Neural cell (in vitro differentiated cells): ENCODE data around the gene IFFO2.

ENCODE experiments used
- EP300 ChIP-seq: fragments of 450-650 bp; conservative IDR thresholded peaks from 2 replicates; pipeline ENCODE4 v1.6.1; 2014; ENCODE audit warnings: antibody characterized with exemption, mild to moderate bottlenecking, moderate library complexity; ENCODE audit not compliant: poor library complexity, severe bottlenecking
- EZH2 ChIP-seq: fragments of 200-600, 300-800 bp; shearing (Covaris generic), sonication (generic); IDR thresholded peaks from 2 replicates; pipeline ENCODE4 v1.6.1; 2014; ENCODE audit warnings: antibody characterized with exemption, low read length, borderline replicate concordance, mild to moderate bottlenecking; ENCODE audit not compliant: insufficient read depth, poor library complexity, severe bottlenecking
- MXI1 ChIP-seq: fragments of 450-650 bp; conservative IDR thresholded peaks from 2 replicates; pipeline ENCODE4 v1.6.1; 2014; ENCODE audit warnings: antibody characterized with exemption, mild to moderate bottlenecking; ENCODE audit not compliant: poor library complexity, severe bottlenecking
- POLR2AphosphoS5 ChIP-seq: IDR thresholded peaks from 2 replicates; pipeline ENCODE4 v1.6.1; 2012
- RAD21 ChIP-seq: fragments of 450-650 bp; conservative IDR thresholded peaks from 2 replicates; pipeline ENCODE4 v1.6.1; 2014; ENCODE audit warnings: antibody characterized with exemption, mild to moderate bottlenecking, moderate library complexity
- SMC3 ChIP-seq: fragments of 450-650 bp; conservative IDR thresholded peaks from 2 replicates; pipeline ENCODE4 v1.6.1; 2014; ENCODE audit warnings: antibody characterized with exemption, mild to moderate bottlenecking, moderate library complexity; ENCODE audit not compliant: poor library complexity
- TAF1 ChIP-seq: IDR thresholded peaks from 2 replicates; pipeline ENCODE4 v1.6.1; 2012; ENCODE audit warnings: low read depth
- TF ChIP-seq, protein P1 (sequence below): fragments of 450-650 bp; IDR thresholded peaks from 2 replicates; pipeline ENCODE4 v1.5.1; 2014; ENCODE audit warnings: antibody characterized with exemption, mild to moderate bottlenecking, moderate library complexity; ENCODE audit not compliant: poor library complexity, severe bottlenecking

DNA sequence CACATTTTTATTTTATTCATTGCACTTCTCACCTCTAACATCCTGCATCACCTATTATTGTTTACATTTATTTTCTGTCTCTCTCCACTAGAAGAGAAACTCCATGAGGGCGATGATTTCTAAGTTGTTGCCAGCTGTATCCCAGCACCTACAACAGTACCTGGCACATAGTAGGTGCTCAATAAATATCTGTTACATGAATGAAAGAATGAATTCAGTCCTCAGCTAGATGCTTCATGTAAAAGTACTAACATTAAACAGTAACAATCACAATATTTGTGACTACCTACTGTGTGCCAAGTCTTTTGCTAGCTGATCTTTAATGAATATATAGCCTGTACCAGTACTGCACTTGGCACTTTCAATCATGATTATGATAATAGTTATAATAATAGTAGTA lies 100.0 kb downstream of the IFFO2 start:
- TF ChIP-seq, protein P1, sequence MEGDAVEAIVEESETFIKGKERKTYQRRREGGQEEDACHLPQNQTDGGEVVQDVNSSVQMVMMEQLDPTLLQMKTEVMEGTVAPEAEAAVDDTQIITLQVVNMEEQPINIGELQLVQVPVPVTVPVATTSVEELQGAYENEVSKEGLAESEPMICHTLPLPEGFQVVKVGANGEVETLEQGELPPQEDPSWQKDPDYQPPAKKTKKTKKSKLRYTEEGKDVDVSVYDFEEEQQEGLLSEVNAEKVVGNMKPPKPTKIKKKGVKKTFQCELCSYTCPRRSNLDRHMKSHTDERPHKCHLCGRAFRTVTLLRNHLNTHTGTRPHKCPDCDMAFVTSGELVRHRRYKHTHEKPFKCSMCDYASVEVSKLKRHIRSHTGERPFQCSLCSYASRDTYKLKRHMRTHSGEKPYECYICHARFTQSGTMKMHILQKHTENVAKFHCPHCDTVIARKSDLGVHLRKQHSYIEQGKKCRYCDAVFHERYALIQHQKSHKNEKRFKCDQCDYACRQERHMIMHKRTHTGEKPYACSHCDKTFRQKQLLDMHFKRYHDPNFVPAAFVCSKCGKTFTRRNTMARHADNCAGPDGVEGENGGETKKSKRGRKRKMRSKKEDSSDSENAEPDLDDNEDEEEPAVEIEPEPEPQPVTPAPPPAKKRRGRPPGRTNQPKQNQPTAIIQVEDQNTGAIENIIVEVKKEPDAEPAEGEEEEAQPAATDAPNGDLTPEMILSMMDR = no peak
- TF ChIP-seq POLR2AphosphoS5 (no peak), EP300 (no peak), RAD21 (no peak), SMC3 (no peak), TAF1 (no peak), EZH2 (no peak), MXI1 (no peak)
